HTR-8/SVneo (cell line): ENCODE measurements around the gene RPL39L.

Experiments
- DNase-seq: peaks from one replicate; pipeline ENCODE4 v3.0.0; 2011; ENCODE audit warnings: low spot score, mixed read lengths; ENCODE audit not compliant: insufficient read length
- FAIRE-seq: peaks from 2 replicates; lab custom pipeline; 2011; peaks lifted over from hg19 to GRCh38; lab: Jason Lieb, UNC

Gene RPL39L

GRCh38 chr3:187072511-187072910 is 66.8 kb downstream of the RPL39L start:
- no peak for DNase-seq
- FAIRE-seq: no peak

DNA sequence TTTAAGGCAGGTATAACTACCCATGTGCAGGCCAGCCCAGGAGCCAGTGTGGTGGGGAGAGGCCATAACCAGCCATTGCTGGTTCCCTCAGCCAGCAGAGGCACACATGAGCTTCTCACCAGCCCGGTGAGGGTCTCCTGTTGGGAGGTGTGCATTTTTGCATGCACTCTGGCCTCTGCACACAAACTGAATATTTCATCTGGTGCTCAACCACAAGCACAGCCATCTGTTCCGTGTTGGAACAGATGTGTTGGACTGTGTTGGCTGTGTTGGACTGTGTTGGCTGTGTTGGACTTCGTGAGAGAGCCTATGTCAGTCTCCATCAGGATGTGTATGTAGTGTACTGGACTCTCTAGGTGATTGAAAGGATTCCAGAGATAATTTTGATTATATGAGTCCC is 67.2 kb downstream of the RPL39L start:
- DNase-seq: no peak
- FAIRE-seq: no peak
